Peyer's patch (tissue), 4 donors: ENCODE measurements around the gene SLC25A26.
"Not testable (repeated sequence)": the region's sequence is repeated elsewhere in the genome, so short reads cannot be mapped to it uniquely, and the experiment has no call there.

Experiments
- POLR2A ChIP-seq, 2 donors: fragments of 450-650 bp; IDR thresholded peaks; one replicate each; pipeline ENCODE4 v1.5.1; 2017; ENCODE audit warnings: antibody characterized with exemption in 2 of 2, mild to moderate bottlenecking in 2 of 2, moderate library complexity in 2 of 2
- TF ChIP-seq, protein P1 (sequence below), 6 experiments: fragments of 450-650 bp in 4 of 6; fragments of 200-600 bp in 2 of 6; sonication (generic) in 1 of 6; IDR thresholded peaks; one replicate each; pipeline ENCODE4 v1.5.1; 2017 to 2019; ENCODE audit warnings: antibody characterized with exemption in 6 of 6, mild to moderate bottlenecking in 3 of 6, moderate library complexity in 1 of 6

GRCh38 chr3:66274837-66275236 is 54.0 kb downstream of the SLC25A26 start:
- TF ChIP-seq, protein P1, sequence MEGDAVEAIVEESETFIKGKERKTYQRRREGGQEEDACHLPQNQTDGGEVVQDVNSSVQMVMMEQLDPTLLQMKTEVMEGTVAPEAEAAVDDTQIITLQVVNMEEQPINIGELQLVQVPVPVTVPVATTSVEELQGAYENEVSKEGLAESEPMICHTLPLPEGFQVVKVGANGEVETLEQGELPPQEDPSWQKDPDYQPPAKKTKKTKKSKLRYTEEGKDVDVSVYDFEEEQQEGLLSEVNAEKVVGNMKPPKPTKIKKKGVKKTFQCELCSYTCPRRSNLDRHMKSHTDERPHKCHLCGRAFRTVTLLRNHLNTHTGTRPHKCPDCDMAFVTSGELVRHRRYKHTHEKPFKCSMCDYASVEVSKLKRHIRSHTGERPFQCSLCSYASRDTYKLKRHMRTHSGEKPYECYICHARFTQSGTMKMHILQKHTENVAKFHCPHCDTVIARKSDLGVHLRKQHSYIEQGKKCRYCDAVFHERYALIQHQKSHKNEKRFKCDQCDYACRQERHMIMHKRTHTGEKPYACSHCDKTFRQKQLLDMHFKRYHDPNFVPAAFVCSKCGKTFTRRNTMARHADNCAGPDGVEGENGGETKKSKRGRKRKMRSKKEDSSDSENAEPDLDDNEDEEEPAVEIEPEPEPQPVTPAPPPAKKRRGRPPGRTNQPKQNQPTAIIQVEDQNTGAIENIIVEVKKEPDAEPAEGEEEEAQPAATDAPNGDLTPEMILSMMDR (IDR thresholded peaks at IDR 0.05), result not testable (repeated sequence)
- TF ChIP-seq POLR2A (IDR thresholded peaks at IDR 0.05), result not testable (repeated sequence)
